Heart right ventricle (tissue), 16 donors: ENCODE results near the gene FMN2. TPM values are rescaled to one million over a fixed set of nuclear protein-coding genes. Genes with fewer than 3 reads are reported as not detected.

Source experiments
- ATAC-seq, 8 donors: fragments of 200-7000 bp; cut with Tn5 transposase; one replicate each; pipeline ENCODE4 v1.9.1; 2020; ENCODE audit warnings: mild to moderate bottlenecking in 8 of 8, moderate library complexity in 8 of 8, moderate number of reproducible peaks in 1 of 8
- DNase-seq, 2 donors: peaks; one replicate each; pipeline ENCODE4 v3.0.0-alpha.2; 2020
- H3K27ac ChIP-seq, 10 donors: fragments of 200-600 bp; sonication (generic) in 2 of 10; one replicate each; pipeline versions ENCODE4 v1.5.0 to v1.8.0; 2020 to 2022; ENCODE audit warnings: mild to moderate bottlenecking in 3 of 10
- H3K27me3 ChIP-seq, 7 donors: fragments of 200-600 bp; one replicate each; pipeline ENCODE4 v1.8.0; 2021 to 2022; ENCODE audit warnings: mild to moderate bottlenecking in 2 of 7
- H3K36me3 ChIP-seq, 9 donors: fragments of 200-600 bp; sonication (generic) in 1 of 9; one replicate each; pipeline versions ENCODE4 v1.5.0 to v1.8.0; 2020 to 2022; ENCODE audit warnings: mild to moderate bottlenecking in 2 of 9
- H3K4me1 ChIP-seq, 9 donors: fragments of 200-600 bp; sonication (generic) in 1 of 9; one replicate each; pipeline versions ENCODE4 v1.5.0 to v1.8.0; 2020 to 2022; ENCODE audit warnings: mild to moderate bottlenecking in 4 of 9
- H3K4me3 ChIP-seq, 10 donors: fragments of 200-600 bp; sonication (generic) in 2 of 10; one replicate each; pipeline versions ENCODE4 v1.5.0 to v1.8.0; 2020 to 2022; ENCODE audit warnings: mild to moderate bottlenecking in 7 of 10, moderate library complexity in 2 of 10
- H3K9me3 ChIP-seq, 11 donors: fragments of 200-600 bp in 10 of 11; sonication (generic) in 2 of 11; one replicate each; pipeline versions ENCODE4 v1.5.0 to v1.8.0; 2013 to 2022; ENCODE audit warnings: mild to moderate bottlenecking in 2 of 11, control low read depth in 1 of 11, moderate library complexity in 1 of 11
- CTCF ChIP-seq, 9 donors: fragments of 200-600 bp; sonication (generic) in 2 of 9; IDR thresholded peaks; one replicate each; pipeline versions ENCODE4 v1.5.0 to v1.8.0; 2021 to 2022; ENCODE audit warnings: antibody characterized with exemption in 9 of 9, mild to moderate bottlenecking in 5 of 9, moderate library complexity in 1 of 9
- WGBS, 2 donors: extraction: QIAGEN DNeasy Blood & Tissue Kit; methylation state at CpG; one replicate each; pipeline ENCODE4 v1.1.7; 2013; ENCODE audit warnings: inconsistent platforms in 1 of 2; 5-methylcytosine and 5-hydroxymethylcytosine counted together
- intact Hi-C, 10 donors: fragments of 100-400 bp; cut with DNase I; formaldehyde crosslinking; loops; one replicate each; pipeline versions ENCODE4 v1.11.1 to v1.14.2; 2022
- polyA plus RNA-seq, 2 donors: library from polyadenylated mRNA; stranded (reverse); fragments of 200-250 nt; gene quantifications; one replicate each; pipeline ENCODE4 v1.2.3, GENCODE V29; 2013
- total RNA-seq, 10 donors: library from RNA; stranded (reverse); fragmentation: NEBNext Ultra II Directional in 3 of 10; extraction: Animal tissue kit (Norgen Biotek cat#: 25700) in 3 of 10; gene quantifications; one replicate each; pipeline versions ENCODE4 v1.2.1 to v1.2.4, GENCODE V29; 2021 to 2023
- donor health status: Arrhythmogenic right ventricular cardiomyopathy.
- donor health status: ischemic (EF 13 %, LVEDD 7.1; RV severe dilation, severe dysfunction).
- donor health status: healthy with polysubstance abuse.
- donor health status: DM: no; HTN: yes; CAD: no.
- donor health status: DM: no; HTN: no; CAD: no.
- donor health status: ischemic (EF 25% LVEDD 6.9; RV normal size, moderate dysfunction).
- donor health status: ischemic (EF 25% LVEDD 5.7; RV mildly dilated, moderate dysfunction).
- donor health status: healthy.
- donor health status: DM: yes; HTN: yes; CAD: no.
- donor health status: Ischemic cardiomyopathy.
- donor health status: ischemic (EF 35%, LVEDD 5.7; RV mildly dilated, moderate dysfunction).
- donor health status: nonischemic (EF 11% LVEDD 7.7; RV severe dilation, severe dysfunction).
- donor health status: DM: yes; HTN: yes; CAD: no.
- donor health status: PGD.
- donor health status: ischemic (EF 29% LVEDD 5.4; RV normal size, mild dysfunction).
- donor health status: nonischemic (EF 23%, LVEDD 6.1; RV moderate dilation, normal function).

FMN2 gene
- total and polyA plus RNA-seq, 12 donors = 0.03 to 0.70 (median 0.12) TPM; not detected in 9

- 85 to 89% methylated on average over 4 of the region's 4 CpGs for WGBS, 2 donors
- no peak overlapping the region for H3K4me3 ChIP-seq
- H3K27me3 ChIP-seq = no peaks in the 10 kb centered on the region
- DNase-seq (no peak), ATAC-seq (no peak)
- H3K4me1 ChIP-seq = no peaks in the 10 kb centered on the region
- peaks cover 0 to 4% (median 0%) of the 10 kb centered on the region in 11 donors for H3K9me3 ChIP-seq
- H3K27ac ChIP-seq = no peak overlapping the region
- intact Hi-C loops = no loop called here
- H3K36me3 ChIP-seq = no peaks in the 10 kb centered on the region
- no peak for TF ChIP-seq CTCF (IDR thresholded peaks at IDR 0.05)
These were observed 193.9 kb downstream of the FMN2 start for GRCh38 chr1:240285540-240285939.

GRCh38 chr1:240287722-240288121 is 196.0 kb downstream of the FMN2 start:
- Histone ChIP-seq H3K27ac (no peak overlapping the region), H3K36me3 (no peaks in the 10 kb centered on the region), H3K4me3 (no peak overlapping the region), H3K27me3 (no peaks in the 10 kb centered on the region), H3K9me3 (peaks cover 0 to 4% (median 0%) of the 10 kb centered on the region in 11 donors), H3K4me1 (no peaks in the 10 kb centered on the region)
- TF ChIP-seq CTCF (IDR thresholded peaks at IDR 0.05) = no peak
- WGBS, 2 donors = 96 to 97% methylated on average over 1 of the region's 1 CpG
- DNase-seq (no peak), ATAC-seq (no peak)
- intact Hi-C loops = no loop called here

GRCh38 chr1:240293706-240294105 is 202.0 kb downstream of the FMN2 start:
- ATAC-seq = no peak
- no peak overlapping the region for H3K27ac ChIP-seq
- no peak overlapping the region for H3K4me3 ChIP-seq
- TF ChIP-seq CTCF (IDR thresholded peaks at IDR 0.05) = no peak
- 31 to 39% methylated on average over 2 of the region's 2 CpGs for WGBS, 2 donors
- H3K9me3 ChIP-seq = peaks cover 0 to 3% (median 0%) of the 10 kb centered on the region in 11 donors
- H3K4me1 ChIP-seq = no peaks in the 10 kb centered on the region
- H3K27me3 ChIP-seq = no peaks in the 10 kb centered on the region
- intact Hi-C loops = no loop called here
- DNase-seq = no peak
- H3K36me3 ChIP-seq = no peaks in the 10 kb centered on the region

GRCh38 chr1:240294566-240294965 is 202.9 kb downstream of the FMN2 start:
- intact Hi-C loops = no loop called here

More at GRCh38 chr1:240294566-240294965, 202.9 kb downstream of the FMN2 start:
- H3K36me3 ChIP-seq = no peaks in the 10 kb centered on the region
- TF ChIP-seq CTCF (IDR thresholded peaks at IDR 0.05) = no peak
- no peaks in the 10 kb centered on the region for H3K27me3 ChIP-seq
- H3K4me1 ChIP-seq = no peaks in the 10 kb centered on the region
- H3K4me3 ChIP-seq = no peak overlapping the region
- H3K9me3 ChIP-seq = peaks cover 0 to 3% (median 0%) of the 10 kb centered on the region in 11 donors
- 33 to 50% methylated on average over 3 of the region's 3 CpGs for WGBS, 2 donors
- no peak for ATAC-seq
- no peak for DNase-seq
- H3K27ac ChIP-seq = no peak overlapping the region
